MV-4-11 (cell line): ENCODE data around the gene MEDAG.
A peak's percentile ranks its signal among the peaks of the same experiment; 100 is the strongest.

ENCODE experiments used
- DNase-seq: peaks from one replicate; lab custom pipeline; 2025; lab: John Stamatoyannopoulos, UW

Gene MEDAG

GRCh38 chr13:30905932-30906383 lies at the start of gene MEDAG:
MEDAG (plus strand) TSS chr13:30906271; CDS start chr13:30906516, 245 bp downstream.
- DNase-seq: no peak

GRCh38 chr13:30857018-30857417 lies 49.1 kb upstream of the MEDAG start:
- DNase-seq: no peak

- DNase-seq: no peak
Observed at GRCh38 chr13:30857636-30858035, 48.4 kb upstream of the MEDAG start.

- DNase-seq: no peak
Observed at GRCh38 chr13:30859326-30859725, 46.7 kb upstream of the MEDAG start.

- DNase-seq: no peak
Observed at GRCh38 chr13:30861163-30861562, 44.9 kb upstream of the MEDAG start.

GRCh38 chr13:30861836-30862467 lies 44.1 kb upstream of the MEDAG start:
- DNase-seq: no peak

GRCh38 chr13:30862707-30863106 lies 43.4 kb upstream of the MEDAG start:
- no peak for DNase-seq

GRCh38 chr13:30863231-30863630 lies 42.8 kb upstream of the MEDAG start:
- DNase-seq: no peak

- no peak for DNase-seq
Observed at GRCh38 chr13:30863796-30864195, 42.3 kb upstream of the MEDAG start.

GRCh38 chr13:30864433-30865122 lies 41.5 kb upstream of the MEDAG start:
- DNase-seq: no peak

- peak; percentile 71 for DNase-seq
Observed at GRCh38 chr13:30865123-30866049, 40.7 kb upstream of the MEDAG start.

GRCh38 chr13:30866677-30867076 lies 39.4 kb upstream of the MEDAG start:
- no peak for DNase-seq

GRCh38 chr13:30867089-30867669 lies 38.9 kb upstream of the MEDAG start:
- no peak for DNase-seq

- no peak for DNase-seq
Observed at GRCh38 chr13:30868799-30869470, 37.1 kb upstream of the MEDAG start.

GRCh38 chr13:30869491-30869890 lies 36.6 kb upstream of the MEDAG start:
- no peak for DNase-seq

GRCh38 chr13:30870049-30870884 lies 35.8 kb upstream of the MEDAG start:
- DNase-seq: peak; percentile 60

- DNase-seq: no peak
Observed at GRCh38 chr13:30870916-30871587, 35.0 kb upstream of the MEDAG start.

GRCh38 chr13:30871588-30872275 lies 34.3 kb upstream of the MEDAG start:
- peak; percentile 42 for DNase-seq

GRCh38 chr13:30872276-30872594 lies 33.8 kb upstream of the MEDAG start:
- no peak for DNase-seq
